Liver (tissue), 9 donors: ENCODE measurements around the gene SIRT2. TPM values are rescaled to one million over a fixed set of nuclear protein-coding genes. Genes with fewer than 3 reads are reported as not detected.
"Not testable (repeated sequence)": the region's sequence is repeated elsewhere in the genome, so short reads cannot be mapped to it uniquely, and the experiment has no call there.

Experiments used
- DNase-seq: peaks from one replicate; pipeline ENCODE4 v3.0.0-alpha.2; 2017; ENCODE audit warnings: low spot score
- H3K27ac ChIP-seq, 2 donors: one replicate each; pipeline ENCODE4 v1.7.0; 2013; ENCODE audit warnings: inconsistent platforms in 2 of 2, low read length in 2 of 2, control low read depth in 1 of 2, low read depth in 1 of 2, mild to moderate bottlenecking in 1 of 2
- H3K27me3 ChIP-seq, 4 donors: one replicate each; pipeline versions ENCODE4 v1.6.1 to v1.7.0; 2013; ENCODE audit warnings: low read length in 3 of 4, inconsistent platforms in 1 of 4, mild to moderate bottlenecking in 1 of 4, moderate library complexity in 1 of 4; ENCODE audit not compliant: control insufficient read depth in 4 of 4, insufficient read depth in 4 of 4
- H3K36me3 ChIP-seq, 4 donors: one replicate each; pipeline versions ENCODE4 v1.6.1 to v1.7.0; 2013; ENCODE audit warnings: low read length in 3 of 4, mild to moderate bottlenecking in 3 of 4, low read depth in 1 of 4, moderate library complexity in 1 of 4; ENCODE audit not compliant: control insufficient read depth in 4 of 4, insufficient read depth in 3 of 4
- H3K4me1 ChIP-seq, 4 donors: one replicate each; pipeline versions ENCODE4 v1.6.1 to v1.7.0; 2013; ENCODE audit warnings: low read length in 3 of 4, mild to moderate bottlenecking in 3 of 4, moderate library complexity in 1 of 4; ENCODE audit not compliant: control insufficient read depth in 4 of 4, insufficient read depth in 4 of 4
- H3K4me3 ChIP-seq, 3 donors: one replicate each; pipeline versions ENCODE4 v1.6.1 to v1.7.0; 2013; ENCODE audit warnings: low read length in 3 of 3, control low read depth in 1 of 3, low read depth in 1 of 3, mild to moderate bottlenecking in 1 of 3
- H3K9ac ChIP-seq, 2 donors: one replicate each; pipeline ENCODE4 v1.7.0; 2013; ENCODE audit warnings: low read length in 2 of 2, mild to moderate bottlenecking in 2 of 2, moderate library complexity in 2 of 2, control low read depth in 1 of 2, low read depth in 1 of 2
- H3K9me3 ChIP-seq, 4 donors: one replicate each; pipeline versions ENCODE4 v1.6.1 to v1.7.0; 2013; ENCODE audit warnings: low read length in 3 of 4; ENCODE audit not compliant: control insufficient read depth in 4 of 4
- EGR1 ChIP-seq, 2 donors: IDR thresholded peaks; 2 replicates each; pipeline ENCODE4 v1.6.1; 2016 to 2018; ENCODE audit warnings: antibody characterized with exemption in 2 of 2, low read depth in 2 of 2
- FOXA1 ChIP-seq: IDR thresholded peaks from 2 replicates; pipeline ENCODE4 v1.6.1; 2016; ENCODE audit warnings: antibody characterized with exemption
- FOXA2 ChIP-seq: IDR thresholded peaks from 2 replicates; pipeline ENCODE4 v1.6.1; 2016; ENCODE audit warnings: antibody characterized with exemption
- GABPA ChIP-seq, 2 donors: IDR thresholded peaks in 1 of 2; conservative IDR thresholded peaks in 1 of 2; 2 replicates each; pipeline ENCODE4 v1.6.1; 2016; ENCODE audit warnings: antibody characterized with exemption in 2 of 2, mild to moderate bottlenecking in 1 of 2, moderate library complexity in 1 of 2
- HNF4A ChIP-seq, 2 donors: conservative IDR thresholded peaks; 2 replicates each; pipeline ENCODE4 v1.6.1; 2016; ENCODE audit warnings: antibody characterized with exemption in 2 of 2, mild to moderate bottlenecking in 2 of 2
- HNF4G ChIP-seq: IDR thresholded peaks from 2 replicates; pipeline ENCODE4 v1.6.1; 2016; ENCODE audit warnings: antibody characterized with exemption
- JUND ChIP-seq, 2 donors: IDR thresholded peaks; 2 replicates each; pipeline ENCODE4 v1.6.1; 2016; ENCODE audit warnings: antibody characterized with exemption in 2 of 2
- RAD21 ChIP-seq, 2 donors: IDR thresholded peaks; 2 replicates each; pipeline ENCODE4 v1.6.1; 2016; ENCODE audit warnings: antibody characterized with exemption in 2 of 2, mild to moderate bottlenecking in 2 of 2
- RXRA ChIP-seq, 2 donors: IDR thresholded peaks; 2 replicates each; pipeline ENCODE4 v1.6.1; 2017 to 2018; ENCODE audit warnings: antibody characterized with exemption in 2 of 2, mild to moderate bottlenecking in 1 of 2
- SP1 ChIP-seq: IDR thresholded peaks from 2 replicates; pipeline ENCODE4 v1.6.1; 2018; ENCODE audit warnings: antibody characterized with exemption, mild to moderate bottlenecking
- TAF1 ChIP-seq: conservative IDR thresholded peaks from 2 replicates; pipeline ENCODE4 v1.6.1; 2016; ENCODE audit warnings: antibody characterized with exemption, mild to moderate bottlenecking
- YY1 ChIP-seq: IDR thresholded peaks from 2 replicates; pipeline ENCODE4 v1.6.1; 2016; ENCODE audit warnings: antibody characterized with exemption, mild to moderate bottlenecking
- WGBS: extraction: QIAGEN DNeasy Blood & Tissue Kit; methylation state at CpG from one replicate; pipeline ENCODE4 v1.1.7; 2013; 5-methylcytosine and 5-hydroxymethylcytosine counted together
- polyA plus RNA-seq, 2 donors: library from polyadenylated mRNA; stranded (reverse) in 1 of 2; unstranded in 1 of 2; fragments of 200-250 nt in 1 of 2; fragments of >200 nt in 1 of 2; fragmentation: Nextera tagmentation in 1 of 2; extraction: Ambion mirVana in 1 of 2; gene quantifications; one replicate each; pipeline versions ENCODE4 v1.2.1 to v1.2.3, GENCODE V29; 2013 to 2015
- total RNA-seq, 2 donors: library from RNA; depleted of rRNA; stranded (reverse); fragments of >200 nt; gene quantifications; one replicate each; pipeline ENCODE4 v1.2.3, GENCODE V29; 2014
- TF ChIP-seq, protein P1 (sequence below): IDR thresholded peaks from 2 replicates; pipeline ENCODE4 v1.6.1; 2016; ENCODE audit warnings: antibody characterized with exemption
- TF ChIP-seq, protein P2 (sequence below): IDR thresholded peaks from 2 replicates; pipeline ENCODE4 v1.6.1; 2016; ENCODE audit warnings: antibody characterized with exemption
- TF ChIP-seq, protein P3 (sequence below): IDR thresholded peaks from 2 replicates; pipeline ENCODE4 v1.6.1; 2016; ENCODE audit warnings: antibody characterized with exemption
- donor health status: healthy.
- donor health status: healthy.
- donor health status: healthy.
- donor health status: healthy.
- donor health status: healthy.

The SIRT2 gene
- total and polyA plus RNA-seq, 4 donors, result 21.8 to 42.2 (median 26.9) TPM

DNA sequence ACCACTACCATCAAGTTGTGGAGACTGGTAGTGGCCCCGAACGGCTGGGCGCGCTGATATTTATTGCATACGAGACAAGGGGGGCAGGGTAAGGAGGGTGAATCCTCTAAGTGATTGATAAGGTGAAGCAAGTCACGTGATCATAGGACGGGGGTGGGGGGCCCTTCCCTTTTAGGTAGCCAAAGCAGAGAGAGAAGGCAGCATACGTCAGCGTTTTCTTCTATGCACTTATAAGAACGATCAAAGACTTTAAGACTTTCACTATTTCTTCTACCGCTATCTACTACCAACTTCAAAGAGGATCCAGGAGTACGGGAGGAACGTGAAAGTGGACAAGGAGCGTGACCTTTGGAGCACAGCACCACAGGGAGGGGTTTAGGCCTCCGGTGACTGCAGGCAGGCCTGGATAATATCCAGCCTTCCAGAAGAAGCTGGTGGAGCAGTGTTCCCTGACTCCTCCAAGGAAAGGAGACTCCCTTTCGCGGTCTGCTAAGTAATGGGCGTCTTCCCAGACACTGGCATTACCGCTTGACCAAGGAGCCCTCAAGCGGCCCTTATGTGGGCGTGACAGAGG lies 39.7 kb downstream of the SIRT2 start:
- H3K4me3 ChIP-seq, DNase-seq, H3K9ac ChIP-seq, H3K27me3 ChIP-seq, H3K36me3 ChIP-seq, H3K9me3 ChIP-seq, H3K27ac ChIP-seq, H3K4me1 ChIP-seq: not testable (repeated sequence)
- 63% methylated on average over 21 of the region's 21 CpGs for WGBS
- TF ChIP-seq RXRA (IDR thresholded peaks at IDR 0.05) (peak; percentile 30 to 34), SP1 (peak; percentile 42), HNF4A (conservative IDR thresholded peaks at IDR 0.05) (peak; percentile 59 to 66)

DNA sequence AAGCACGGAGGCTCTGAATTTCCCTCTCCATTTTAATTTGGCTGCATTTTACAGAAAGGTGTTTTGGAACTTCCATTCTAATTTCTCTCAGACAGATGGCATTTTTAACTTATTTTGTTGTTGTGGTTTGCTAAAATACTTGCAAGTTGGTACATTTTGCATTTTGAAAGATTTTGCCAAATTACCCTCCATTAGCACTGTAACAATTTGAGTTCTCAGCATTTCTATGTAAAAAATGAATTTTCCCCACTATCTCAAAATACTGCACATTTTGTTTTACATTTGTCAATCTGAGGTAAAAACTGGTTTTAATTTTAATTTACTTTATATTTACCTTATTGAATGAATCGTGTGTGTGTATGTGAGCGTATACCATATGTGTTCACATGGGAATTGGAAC lies 42.6 kb downstream of the SIRT2 start:
- DNase-seq, result no peak
- no peak overlapping the region for H3K4me3 ChIP-seq
- WGBS, result 93% methylated on average over 3 of the region's 3 CpGs
- TF ChIP-seq, protein P1, sequence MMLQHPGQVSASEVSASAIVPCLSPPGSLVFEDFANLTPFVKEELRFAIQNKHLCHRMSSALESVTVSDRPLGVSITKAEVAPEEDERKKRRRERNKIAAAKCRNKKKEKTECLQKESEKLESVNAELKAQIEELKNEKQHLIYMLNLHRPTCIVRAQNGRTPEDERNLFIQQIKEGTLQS, result no peak
- no peak for TF ChIP-seq RXRA (IDR thresholded peaks at IDR 0.05)
- peaks cover 0 to 10% (median 4%) of the 10 kb centered on the region in 4 donors for H3K4me1 ChIP-seq
- no peak overlapping the region for H3K27ac ChIP-seq
- no peaks in the 10 kb centered on the region for H3K9me3 ChIP-seq
- H3K27me3 ChIP-seq, result no peaks in the 10 kb centered on the region
- no peak overlapping the region for H3K9ac ChIP-seq
- H3K36me3 ChIP-seq, result no peaks in the 10 kb centered on the region

DNA sequence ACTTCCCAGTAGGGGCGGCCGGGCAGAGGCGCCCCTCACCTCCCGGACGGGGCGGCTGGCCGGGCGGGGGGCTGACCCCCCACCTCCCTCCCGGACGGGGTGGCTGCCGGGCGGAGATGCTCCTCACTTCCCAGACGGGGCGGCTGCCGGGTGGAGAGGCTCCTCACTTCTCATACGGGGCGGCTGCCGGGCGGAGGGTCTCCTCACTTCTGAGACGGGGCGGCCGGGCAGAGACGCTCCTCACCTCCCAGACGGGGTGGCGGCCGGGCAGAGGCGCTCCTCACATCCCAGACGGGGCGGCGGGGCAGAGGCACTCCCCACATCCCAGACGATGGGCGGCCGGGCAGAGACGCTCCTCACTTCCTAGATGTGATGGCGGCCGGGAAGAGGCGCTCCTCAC lies 43.7 kb downstream of the SIRT2 start:
- 96% methylated on average over 29 of the region's 37 CpGs for WGBS
- DNase-seq, H3K9me3 ChIP-seq, H3K27ac ChIP-seq, H3K9ac ChIP-seq, H3K27me3 ChIP-seq, H3K36me3 ChIP-seq, H3K4me3 ChIP-seq: not testable (repeated sequence)
- H3K4me1 ChIP-seq, result peaks cover 0 to 14% (median 8%) of the 10 kb centered on the region in 4 donors

DNA sequence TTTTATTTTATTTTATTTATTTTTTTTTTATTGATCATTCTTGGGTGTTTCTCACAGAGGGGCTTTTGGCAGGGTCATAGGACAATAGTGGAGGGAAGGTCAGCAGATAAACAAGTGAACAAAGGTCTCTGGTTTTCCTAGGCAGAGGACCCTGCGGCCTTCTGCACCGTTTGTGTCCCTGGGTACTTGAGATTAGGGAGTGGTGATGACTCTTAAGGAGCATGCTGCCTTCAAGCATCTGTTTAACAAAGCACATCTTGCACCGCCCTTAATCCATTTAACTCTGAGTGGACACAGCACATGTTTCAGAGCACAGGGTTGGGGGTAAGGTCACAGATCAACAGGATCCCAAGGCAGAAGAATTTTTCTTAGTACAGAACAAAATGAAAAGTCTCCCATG lies 44.5 kb downstream of the SIRT2 start:
- not testable (repeated sequence) for H3K27me3 ChIP-seq, H3K9me3 ChIP-seq, H3K36me3 ChIP-seq, H3K4me3 ChIP-seq, H3K9ac ChIP-seq, H3K27ac ChIP-seq, DNase-seq
- peaks cover 0 to 15% (median 8%) of the 10 kb centered on the region in 4 donors for H3K4me1 ChIP-seq
- WGBS, result 75% methylated on average over 3 of the region's 3 CpGs

DNA sequence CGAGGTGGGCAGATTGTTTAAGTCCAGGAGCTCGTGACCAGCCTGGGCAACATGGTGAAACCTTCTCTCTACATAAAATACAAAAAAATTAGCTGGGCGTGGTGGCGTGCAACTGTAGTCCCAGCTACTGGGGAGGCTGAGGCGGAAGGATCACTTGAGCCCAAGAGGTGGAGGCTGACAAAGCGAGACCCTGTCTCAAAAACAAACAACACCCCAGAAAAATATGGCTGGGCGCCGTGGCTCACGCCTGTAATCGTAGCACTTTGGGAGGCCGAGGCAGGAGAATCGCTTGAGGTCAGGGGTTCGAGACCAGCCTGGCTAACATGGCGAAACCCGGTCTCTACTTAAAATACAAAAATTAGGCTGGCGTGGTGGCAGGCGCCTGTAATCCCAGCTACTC lies 46.2 kb downstream of the SIRT2 start:
- Histone ChIP-seq H3K27me3 (no peaks in the 10 kb centered on the region), H3K9ac (no peak overlapping the region), H3K9me3 (no peaks in the 10 kb centered on the region), H3K4me1 (peaks cover 2 to 20% (median 14%) of the 10 kb centered on the region in 4 donors), H3K4me3 (no peak overlapping the region), H3K36me3 (no peaks in the 10 kb centered on the region), H3K27ac (peak overlapping the region in 1 of 2 donors; percentile 95)
- 90% methylated on average over 17 of the region's 17 CpGs for WGBS
- no peak for DNase-seq
- TF ChIP-seq JUND (IDR thresholded peaks at IDR 0.05) (no peak), RXRA (IDR thresholded peaks at IDR 0.05) (no peak), FOXA1 (no peak), YY1 (no peak), HNF4A (conservative IDR thresholded peaks at IDR 0.05) (no peak), FOXA2 (no peak), RAD21 (IDR thresholded peaks at IDR 0.05) (no peak), GABPA (IDR thresholded peaks at IDR 0.05 in 1 of 2, conservative IDR thresholded peaks at IDR 0.05 in 1 of 2) (no peak), HNF4G (no peak), TAF1 (no peak), EGR1 (IDR thresholded peaks at IDR 0.05; ENCODE audit: low read depth in 2 of 2) (no peak)
- TF ChIP-seq, protein P2, sequence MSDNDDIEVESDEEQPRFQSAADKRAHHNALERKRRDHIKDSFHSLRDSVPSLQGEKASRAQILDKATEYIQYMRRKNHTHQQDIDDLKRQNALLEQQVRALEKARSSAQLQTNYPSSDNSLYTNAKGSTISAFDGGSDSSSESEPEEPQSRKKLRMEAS, result no peak
- TF ChIP-seq, protein P3, sequence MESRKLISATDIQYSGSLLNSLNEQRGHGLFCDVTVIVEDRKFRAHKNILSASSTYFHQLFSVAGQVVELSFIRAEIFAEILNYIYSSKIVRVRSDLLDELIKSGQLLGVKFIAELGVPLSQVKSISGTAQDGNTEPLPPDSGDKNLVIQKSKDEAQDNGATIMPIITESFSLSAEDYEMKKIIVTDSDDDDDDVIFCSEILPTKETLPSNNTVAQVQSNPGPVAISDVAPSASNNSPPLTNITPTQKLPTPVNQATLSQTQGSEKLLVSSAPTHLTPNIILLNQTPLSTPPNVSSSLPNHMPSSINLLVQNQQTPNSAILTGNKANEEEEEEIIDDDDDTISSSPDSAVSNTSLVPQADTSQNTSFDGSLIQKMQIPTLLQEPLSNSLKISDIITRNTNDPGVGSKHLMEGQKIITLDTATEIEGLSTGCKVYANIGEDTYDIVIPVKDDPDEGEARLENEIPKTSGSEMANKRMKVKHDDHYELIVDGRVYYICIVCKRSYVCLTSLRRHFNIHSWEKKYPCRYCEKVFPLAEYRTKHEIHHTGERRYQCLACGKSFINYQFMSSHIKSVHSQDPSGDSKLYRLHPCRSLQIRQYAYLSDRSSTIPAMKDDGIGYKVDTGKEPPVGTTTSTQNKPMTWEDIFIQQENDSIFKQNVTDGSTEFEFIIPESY, result no peak
- TF ChIP-seq, protein P1, result no peak
